ENCODE measurements around the gene ANO1.

The ANO1 gene

DNA sequence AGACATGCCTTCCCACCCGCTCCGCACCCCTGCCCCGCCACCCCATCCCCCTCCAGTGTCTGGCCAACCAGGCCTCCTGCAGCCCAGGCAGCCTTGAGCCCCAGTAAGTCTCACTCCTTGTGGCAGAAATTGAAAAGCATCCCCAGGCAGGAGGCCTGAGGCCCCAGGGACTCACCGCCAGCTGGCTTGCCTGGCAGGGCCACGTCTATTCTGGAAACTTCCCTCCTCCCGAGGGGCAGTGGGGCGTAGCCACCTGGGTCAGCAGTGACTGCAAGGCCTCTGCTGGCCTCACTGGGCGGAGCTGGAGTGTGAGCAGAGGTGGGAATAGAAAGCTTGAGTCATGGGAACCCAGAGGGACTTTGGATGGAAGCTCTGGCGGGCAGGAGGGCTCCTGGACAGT, 26.3 kb downstream of the ANO1 start:
- H3K36me3 ChIP-seq (ENCODE audit: insufficient read depth), result no peaks in the 10 kb centered on the region
- TF ChIP-seq, protein P1, sequence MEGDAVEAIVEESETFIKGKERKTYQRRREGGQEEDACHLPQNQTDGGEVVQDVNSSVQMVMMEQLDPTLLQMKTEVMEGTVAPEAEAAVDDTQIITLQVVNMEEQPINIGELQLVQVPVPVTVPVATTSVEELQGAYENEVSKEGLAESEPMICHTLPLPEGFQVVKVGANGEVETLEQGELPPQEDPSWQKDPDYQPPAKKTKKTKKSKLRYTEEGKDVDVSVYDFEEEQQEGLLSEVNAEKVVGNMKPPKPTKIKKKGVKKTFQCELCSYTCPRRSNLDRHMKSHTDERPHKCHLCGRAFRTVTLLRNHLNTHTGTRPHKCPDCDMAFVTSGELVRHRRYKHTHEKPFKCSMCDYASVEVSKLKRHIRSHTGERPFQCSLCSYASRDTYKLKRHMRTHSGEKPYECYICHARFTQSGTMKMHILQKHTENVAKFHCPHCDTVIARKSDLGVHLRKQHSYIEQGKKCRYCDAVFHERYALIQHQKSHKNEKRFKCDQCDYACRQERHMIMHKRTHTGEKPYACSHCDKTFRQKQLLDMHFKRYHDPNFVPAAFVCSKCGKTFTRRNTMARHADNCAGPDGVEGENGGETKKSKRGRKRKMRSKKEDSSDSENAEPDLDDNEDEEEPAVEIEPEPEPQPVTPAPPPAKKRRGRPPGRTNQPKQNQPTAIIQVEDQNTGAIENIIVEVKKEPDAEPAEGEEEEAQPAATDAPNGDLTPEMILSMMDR (conservative IDR thresholded peaks at IDR 0.05; ENCODE audit: low read depth, low read length), result no peak
- no peak overlapping the region for H3K4me2 ChIP-seq
- H3K27ac ChIP-seq, result no peak overlapping the region
- H3K9ac ChIP-seq, result no peak overlapping the region
- H3K27me3 ChIP-seq (ENCODE audit: insufficient read depth, low read depth), result peaks cover 25% of the 10 kb centered on the region; the same call in 1 of the 2 replicates
- H3K4me1 ChIP-seq (ENCODE audit: low read depth, poor library complexity, severe bottlenecking), result no peaks in the 10 kb centered on the region
- H3K4me3 ChIP-seq (IDR thresholded peaks at IDR 0.05; ENCODE audit: insufficient read depth, low read depth, low read length), result no peak overlapping the region
- no peaks in the 10 kb centered on the region for H4K20me1 ChIP-seq (ENCODE audit: insufficient read depth)
- H2AFZ ChIP-seq (ENCODE audit: low read depth), result no peak overlapping the region
- no peaks in the 10 kb centered on the region for H3K79me2 ChIP-seq (ENCODE audit: insufficient read depth, low read depth)

DNA sequence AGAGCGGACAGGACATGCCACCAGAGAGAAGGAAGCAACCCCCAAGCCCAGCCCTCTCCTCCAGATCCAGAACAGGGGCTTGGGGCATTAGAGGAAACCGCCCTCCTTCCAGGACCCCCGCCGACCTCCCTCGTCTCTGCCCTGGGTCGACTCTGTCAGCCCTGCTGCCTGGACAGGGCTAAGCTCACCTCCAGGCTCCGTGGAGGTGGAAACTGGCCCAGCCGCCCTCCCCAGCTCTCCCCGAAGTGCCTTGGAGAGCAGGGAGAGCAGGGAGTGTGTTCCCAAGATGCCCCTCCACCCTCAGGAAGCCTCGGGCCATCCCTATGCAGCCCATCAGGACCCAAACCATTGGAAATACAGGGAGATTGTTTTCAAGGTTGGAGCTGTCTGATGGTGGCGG, 26.8 kb downstream of the ANO1 start:
- Histone ChIP-seq H3K4me2 (no peak overlapping the region), H3K79me2 (ENCODE audit: insufficient read depth, low read depth) (no peaks in the 10 kb centered on the region), H2AFZ (ENCODE audit: low read depth) (no peak overlapping the region), H3K4me1 (ENCODE audit: low read depth, poor library complexity, severe bottlenecking) (no peaks in the 10 kb centered on the region), H4K20me1 (ENCODE audit: insufficient read depth) (no peaks in the 10 kb centered on the region), H3K36me3 (ENCODE audit: insufficient read depth) (no peaks in the 10 kb centered on the region), H3K27me3 (ENCODE audit: insufficient read depth, low read depth) (peaks cover 23% of the 10 kb centered on the region; the same call in 1 of the 2 replicates), H3K4me3 (IDR thresholded peaks at IDR 0.05; ENCODE audit: insufficient read depth, low read depth, low read length) (no peak overlapping the region), H3K27ac (no peak overlapping the region), H3K9ac (no peak overlapping the region)
- TF ChIP-seq, protein P1 (conservative IDR thresholded peaks at IDR 0.05; ENCODE audit: low read depth, low read length), result no peak

DNA sequence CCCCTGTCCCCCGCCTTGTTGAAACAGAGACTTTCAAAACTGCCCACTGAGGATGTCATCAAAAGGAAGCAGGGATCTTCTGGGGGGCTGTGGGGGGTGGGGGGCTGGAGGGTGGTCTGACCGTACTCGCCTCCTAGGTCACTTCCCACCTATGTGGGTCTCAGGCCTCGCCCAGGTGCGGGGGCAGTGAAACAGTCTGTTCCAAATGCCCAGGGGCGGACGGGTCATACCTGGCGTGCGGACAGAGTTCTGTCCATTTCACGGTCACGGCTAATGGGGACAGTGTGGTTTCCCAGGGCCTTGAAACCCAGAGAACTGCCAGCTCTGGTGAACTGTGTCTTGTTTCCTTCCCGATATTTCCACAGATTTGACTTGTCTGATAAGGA, 27.2 kb downstream of the ANO1 start:
- TF ChIP-seq, protein P1 (conservative IDR thresholded peaks at IDR 0.05; ENCODE audit: low read depth, low read length), result no peak
- no peaks in the 10 kb centered on the region for H3K4me1 ChIP-seq (ENCODE audit: low read depth, poor library complexity, severe bottlenecking)
- no peak overlapping the region for H3K27ac ChIP-seq
- no peak overlapping the region for H3K4me2 ChIP-seq
- no peak overlapping the region for H3K4me3 ChIP-seq (IDR thresholded peaks at IDR 0.05; ENCODE audit: insufficient read depth, low read depth, low read length)
- no peaks in the 10 kb centered on the region for H4K20me1 ChIP-seq (ENCODE audit: insufficient read depth)
- no peaks in the 10 kb centered on the region for H3K36me3 ChIP-seq (ENCODE audit: insufficient read depth)
- H3K9ac ChIP-seq, result no peak overlapping the region
- H2AFZ ChIP-seq (ENCODE audit: low read depth), result no peak overlapping the region
- H3K27me3 ChIP-seq (ENCODE audit: insufficient read depth, low read depth), result peaks cover 23% of the 10 kb centered on the region; the same call in 1 of the 2 replicates
- no peaks in the 10 kb centered on the region for H3K79me2 ChIP-seq (ENCODE audit: insufficient read depth, low read depth)

DNA sequence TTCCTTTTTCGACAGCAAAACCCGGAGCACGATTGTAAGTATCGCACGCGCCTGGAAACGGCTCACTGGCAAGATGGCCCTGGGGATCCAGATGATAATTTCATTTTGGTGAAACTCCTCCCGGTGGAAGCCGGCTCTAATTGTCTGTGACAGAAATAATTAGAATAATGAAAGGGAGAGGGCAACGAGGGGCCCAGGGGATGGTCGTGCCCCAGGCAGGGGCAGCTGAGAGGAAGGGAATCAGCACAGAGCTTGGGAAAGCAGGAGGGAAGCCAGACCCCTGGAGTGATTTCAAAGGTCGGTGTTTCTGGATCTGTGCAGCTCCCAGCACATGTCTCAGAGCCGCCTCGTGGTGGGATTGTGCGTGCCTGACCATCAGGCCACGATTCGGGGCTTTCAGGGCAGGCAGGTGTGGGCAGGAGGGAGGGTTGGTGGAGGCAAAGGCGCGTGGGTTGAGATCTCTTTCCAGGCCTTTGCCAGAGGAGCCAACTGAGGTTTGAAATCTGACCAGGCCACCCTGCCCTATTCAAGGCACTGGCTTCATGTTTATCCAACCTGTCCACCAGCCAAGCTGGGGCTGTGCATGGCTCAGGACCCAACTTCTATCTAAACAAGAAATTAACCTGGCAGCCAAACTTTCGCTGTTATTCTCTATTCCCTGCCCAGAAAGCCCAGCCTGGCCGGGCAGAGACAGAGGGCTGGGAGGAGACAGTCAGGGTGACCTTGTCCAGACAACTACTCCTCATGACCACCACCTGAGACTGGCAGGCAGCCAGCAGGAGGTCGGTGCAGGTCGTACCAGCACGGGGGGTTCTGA, 27.8 kb downstream of the ANO1 start:
- Histone ChIP-seq H3K4me1 (ENCODE audit: low read depth, poor library complexity, severe bottlenecking) (no peaks in the 10 kb centered on the region), H3K27me3 (ENCODE audit: insufficient read depth, low read depth) (peaks cover 23% of the 10 kb centered on the region; the same call in 1 of the 2 replicates), H3K4me3 (IDR thresholded peaks at IDR 0.05; ENCODE audit: insufficient read depth, low read depth, low read length) (no peak overlapping the region), H3K79me2 (ENCODE audit: insufficient read depth, low read depth) (no peaks in the 10 kb centered on the region), H3K4me2 (no peak overlapping the region), H2AFZ (ENCODE audit: low read depth) (no peak overlapping the region), H3K9ac (no peak overlapping the region), H3K27ac (no peak overlapping the region), H4K20me1 (ENCODE audit: insufficient read depth) (no peaks in the 10 kb centered on the region), H3K36me3 (ENCODE audit: insufficient read depth) (no peaks in the 10 kb centered on the region)
- TF ChIP-seq, protein P1 (conservative IDR thresholded peaks at IDR 0.05; ENCODE audit: low read depth, low read length), result no peak

All from KMS-11 (cell line).